NCI-H187 treated with DMSO at 0.1 percent for 48 hours (cell line): ENCODE results near the gene RNF25.
"Not testable (repeated sequence)": the region's sequence is repeated elsewhere in the genome, so short reads cannot be mapped to it uniquely, and the experiment has no call there.

Experiments
- DNase-seq: peaks from one replicate; lab custom pipeline; 2025; lab: John Stamatoyannopoulos, UW

RNF25 gene

GRCh38 chr2:218671654-218672566 is at the start of gene RNF25, which contains the start of gene STK36:
Gene RNF25 (minus strand): TSS chr2:218672002. CDS start chr2:218671970, 32 bp downstream.
Gene STK36 (plus strand): TSS chr2:218672086. CDS start chr2:218672830, 744 bp downstream.
- DNase-seq: peak; percentile 2

- DNase-seq: no peak
Measured at GRCh38 chr2:218721488-218721887, 49.7 kb upstream of the RNF25 start.

- DNase-seq: peak; percentile 58
Measured at GRCh38 chr2:218720048-218721041, 48.5 kb upstream of the RNF25 start.

- no peak for DNase-seq
Measured at GRCh38 chr2:218719457-218719856, 47.7 kb upstream of the RNF25 start.

GRCh38 chr2:218718058-218718457 is 46.3 kb upstream of the RNF25 start:
- DNase-seq: no peak

GRCh38 chr2:218717262-218717661 is 45.5 kb upstream of the RNF25 start:
- no peak for DNase-seq

GRCh38 chr2:218716070-218716469 is 44.3 kb upstream of the RNF25 start:
- DNase-seq: no peak

GRCh38 chr2:218713922-218714321 is 42.1 kb upstream of the RNF25 start:
- DNase-seq: no peak

- no peak for DNase-seq
Measured at GRCh38 chr2:218711550-218711929, 39.7 kb upstream of the RNF25 start.

GRCh38 chr2:218710687-218711549 is 39.1 kb upstream of the RNF25 start, which contains the start of gene TTLL4:
Gene TTLL4 (plus strand): TSS chr2:218710835. CDS start chr2:218737677, 26,842 bp downstream.
- DNase-seq: peak; percentile 32

GRCh38 chr2:218710334-218710686 is 38.5 kb upstream of the RNF25 start:
- DNase-seq: no peak

- DNase-seq: no peak
Measured at GRCh38 chr2:218709908-218710307, 38.1 kb upstream of the RNF25 start.

- no peak for DNase-seq
Measured at GRCh38 chr2:218708086-218708485, 36.3 kb upstream of the RNF25 start.

GRCh38 chr2:218703341-218703740 is 31.5 kb upstream of the RNF25 start:
- DNase-seq: no peak

GRCh38 chr2:218701806-218702205 is 30.0 kb upstream of the RNF25 start:
- DNase-seq: no peak

- no peak for DNase-seq
Measured at GRCh38 chr2:218698885-218699284, 27.1 kb upstream of the RNF25 start.

GRCh38 chr2:218694405-218695145 is 22.8 kb upstream of the RNF25 start:
- DNase-seq: no peak

- no peak for DNase-seq
Measured at GRCh38 chr2:218691234-218691633, 19.4 kb upstream of the RNF25 start.

GRCh38 chr2:218687400-218688060 is 15.7 kb upstream of the RNF25 start:
- not testable (repeated sequence) for DNase-seq

- DNase-seq: no peak
Measured at GRCh38 chr2:218680061-218680460, 8.3 kb upstream of the RNF25 start.
